Endothelial cell of umbilical vein (primary cell): ENCODE measurements around the gene FMN1. TPM values are rescaled to one million over a fixed set of nuclear protein-coding genes. Genes with fewer than 3 reads are reported as not detected.

ENCODE experiments used
- BruUV-seq: library from RNA; stranded (reverse); fragments of 400-500 nt; replicated peaks from 2 replicates; lab custom pipeline; 2021; lab: Mats Ljungman, UMichigan
- CTCF ChIA-PET: fragments of 300-600, 350-600 bp; sonication (Branson Sonifier 250); formaldehyde crosslinking; loops from one replicate; lab custom pipeline; 2021; ENCODE audit warnings: antibody characterized with exemption, inconsistent platforms; lab: Charles Lee
- POLR2A ChIA-PET: fragments of 300-600, 350-600 bp; sonication (Branson Sonifier 250); formaldehyde crosslinking; loops from one replicate; lab custom pipeline; 2021; ENCODE audit warnings: antibody characterized with exemption, inconsistent platforms; lab: Charles Lee
- DNase-seq: peaks from one replicate; pipeline ENCODE4 v3.0.0-alpha.2; 2011; ENCODE audit warnings: low read depth, low spot score
- FAIRE-seq: peaks from 2 replicates; lab custom pipeline; 2011; peaks lifted over from hg19 to GRCh38; lab: Jason Lieb, UNC
- H2AFZ ChIP-seq: 2 replicates; pipeline ENCODE4 v1.6.0; 2012; ENCODE audit warnings: low read depth, low read length, control low read depth, inconsistent platforms
- H3K27ac ChIP-seq: 2 replicates; pipeline ENCODE4 v1.5.1; 2011; ENCODE audit warnings: low read depth, mild to moderate bottlenecking, control low read depth, low read length, moderate library complexity; ENCODE audit not compliant: insufficient read depth
- H3K27me3 ChIP-seq, 2 experiments: 2 replicates each; pipeline versions ENCODE4 v1.6.0 to v1.6.1; 2011; ENCODE audit warnings: low read length in 2 of 2, mixed read lengths in 1 of 2; ENCODE audit not compliant: control insufficient read depth in 2 of 2, insufficient read depth in 2 of 2
- H3K36me3 ChIP-seq, 2 experiments: 2 replicates in 1 of 2; 3 replicates in 1 of 2; pipeline ENCODE4 v1.5.1; 2011; ENCODE audit warnings: low read length in 2 of 2, mild to moderate bottlenecking in 1 of 2, moderate library complexity in 1 of 2; ENCODE audit not compliant: control insufficient read depth in 2 of 2, insufficient read depth in 2 of 2; ENCODE audit errors: extremely low read depth in 1 of 2
- H3K4me1 ChIP-seq: 3 replicates; pipeline ENCODE4 v1.5.1; 2011; ENCODE audit warnings: mild to moderate bottlenecking, low read length; ENCODE audit not compliant: control insufficient read depth, insufficient read depth; ENCODE audit errors: extremely low read depth
- H3K4me2 ChIP-seq: 2 replicates; pipeline ENCODE4 v1.6.1; 2011; ENCODE audit warnings: low read length, control low read depth, mixed read lengths; ENCODE audit not compliant: insufficient read depth
- H3K4me3 ChIP-seq, 3 experiments: fragments of 200-600 bp in 1 of 3; sonication (generic), shearing (Covaris generic) in 1 of 3; replicated peaks in 1 of 3; 2 replicates each; pipeline ENCODE4 v1.5.1; 2011 to 2016; ENCODE audit warnings: control low read depth in 3 of 3, low read length in 3 of 3, mild to moderate bottlenecking in 2 of 3, inconsistent platforms in 1 of 3, low read depth in 1 of 3, moderate library complexity in 1 of 3; ENCODE audit not compliant: insufficient read depth in 1 of 3
- H3K79me2 ChIP-seq: 2 replicates; pipeline ENCODE4 v1.6.0; 2012; ENCODE audit warnings: low read length, inconsistent platforms; ENCODE audit not compliant: control insufficient read depth, insufficient read depth
- H3K9ac ChIP-seq: replicated peaks from 2 replicates; pipeline ENCODE3; 2011; ENCODE audit warnings: low read length, control low read depth; ENCODE audit not compliant: insufficient read depth; ENCODE audit errors: extremely low read depth
- H3K9me1 ChIP-seq: replicated peaks from 3 replicates; pipeline ENCODE4 v1.6.0; 2011; ENCODE audit warnings: mild to moderate bottlenecking, low read length; ENCODE audit not compliant: control insufficient read depth, insufficient read depth; ENCODE audit errors: extremely low read depth
- H3K9me3 ChIP-seq: replicated peaks from 2 replicates; pipeline ENCODE4 v1.5.1; 2012; ENCODE audit warnings: low read length, inconsistent platforms; ENCODE audit not compliant: control insufficient read depth, insufficient read depth
- H4K20me1 ChIP-seq: replicated peaks from 2 replicates; pipeline ENCODE3; 2011; ENCODE audit warnings: mild to moderate bottlenecking, low read length; ENCODE audit not compliant: control insufficient read depth, insufficient read depth; ENCODE audit errors: extremely low read depth
- CTCF ChIP-seq, 2 donors: IDR thresholded peaks; 1 replicate in 1 of 2; 2 replicates in 1 of 2; pipeline ENCODE4 v1.5.1; 2011; ENCODE audit warnings: low read length in 2 of 2, mild to moderate bottlenecking in 2 of 2, moderate library complexity in 2 of 2, control low read depth in 1 of 2, inconsistent platforms in 1 of 2, low read depth in 1 of 2; ENCODE audit not compliant: insufficient read depth in 1 of 2; ENCODE audit errors: extremely low read depth in 1 of 2
- EZH2 ChIP-seq: IDR thresholded peaks from 2 replicates; pipeline ENCODE4 v1.6.1; 2012; ENCODE audit warnings: borderline replicate concordance, low read depth, mild to moderate bottlenecking, moderate library complexity, low read length, inconsistent platforms; ENCODE audit not compliant: severe bottlenecking
- FOS ChIP-seq: IDR thresholded peaks from 2 replicates; pipeline ENCODE4 v1.6.1; 2011; ENCODE audit warnings: mild to moderate bottlenecking, low read length, moderate library complexity, borderline replicate concordance; ENCODE audit not compliant: insufficient read depth
- GATA2 ChIP-seq: IDR thresholded peaks from 2 replicates; pipeline ENCODE4 v1.7.0; 2011; ENCODE audit warnings: low read depth, mild to moderate bottlenecking, moderate library complexity, mixed read lengths, low read length; ENCODE audit not compliant: insufficient read length, insufficient read depth
- JUN ChIP-seq: IDR thresholded peaks from 2 replicates; pipeline ENCODE4 v1.6.1; 2011; ENCODE audit warnings: borderline replicate concordance, low read depth; ENCODE audit not compliant: insufficient read length, insufficient read depth
- MAX ChIP-seq: IDR thresholded peaks from 2 replicates; pipeline ENCODE4 v1.6.1; 2011; ENCODE audit not compliant: insufficient read depth, insufficient read length
- MYC ChIP-seq: IDR thresholded peaks from one replicate; pipeline ENCODE4 v1.6.1; 2011; ENCODE audit warnings: mild to moderate bottlenecking, low read depth, low read length
- POLR2A ChIP-seq: IDR thresholded peaks from 2 replicates; pipeline ENCODE4 v1.6.1; 2012; ENCODE audit warnings: low read depth, mild to moderate bottlenecking, control low read depth, low read length
- POLR2AphosphoS5 ChIP-seq: IDR thresholded peaks from 2 replicates; pipeline ENCODE4 v1.6.1; 2012; ENCODE audit warnings: low read depth, mild to moderate bottlenecking, control low read depth, low read length, moderate library complexity; ENCODE audit not compliant: insufficient read depth
- dilution Hi-C: fragments of 300-500 bp; cut with MboI; formaldehyde crosslinking; loops from one replicate; pipeline ENCODE4 v1.15.0; 2019; ENCODE audit warnings: low sequenced_read_pairs; ENCODE audit not compliant: extremely low pct_ligation_motif_present
- intact Hi-C: fragments of 100-400 bp; cut with micrococcal nuclease; formaldehyde crosslinking; loops from one replicate; pipeline ENCODE4 v1.10.0; 2022
- polyA plus RNA-seq, 4 experiments: library from polyadenylated mRNA; depleted of rRNA in 3 of 4; stranded (reverse) in 3 of 4; unstranded in 1 of 4; fragments of >200 nt; gene quantifications; 2 replicates each; pipeline versions ENCODE4 v1.2.1 to v1.2.3, GENCODE V29; 2011 to 2012; ENCODE audit warnings: missing spikeins in 1 of 4
- total RNA-seq: library from RNA; stranded (reverse); gene quantifications from 2 replicates; pipeline ENCODE4 v1.2.3, GENCODE V29; 2021

The FMN1 gene
- total and polyA plus RNA-seq, 2 donors (not counting 3 experiments of a cell fraction or from before 2014, with no cell fraction given): 0.01 to 0.29 TPM

DNA sequence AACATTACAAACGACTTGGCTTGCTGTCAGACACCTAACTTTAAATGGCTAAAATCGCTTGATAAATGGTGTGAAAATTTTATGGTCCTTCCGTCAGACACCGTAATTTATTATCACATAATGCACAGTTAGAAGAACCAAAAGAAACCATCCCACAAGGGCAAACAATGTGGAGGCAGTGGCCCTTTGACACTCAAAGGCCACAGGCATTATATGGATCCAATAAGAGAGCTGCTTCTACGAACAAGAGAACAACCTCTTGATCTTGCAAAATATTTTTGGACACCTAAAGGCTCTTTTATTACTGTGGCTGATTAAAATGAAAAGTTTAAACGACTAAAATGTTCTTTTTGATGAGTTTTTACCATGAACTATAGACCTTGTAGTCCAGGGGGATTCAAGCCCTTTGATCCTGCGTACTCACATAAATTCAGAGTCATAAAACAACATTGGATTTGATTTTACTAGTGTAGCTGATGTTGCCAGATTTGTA, 202.8 kb downstream of the FMN1 start:
- CTCF ChIA-PET: interaction anchor here (1.2 to 1.8 kb wide), 2 partner anchors 148 to 329 kb away, joined by 7 to 8 read pairs; no protein-coding TSS in a partner anchor
- intact Hi-C loops: loop anchor here (10.0 kb wide), 1 partner anchor 147 kb away; no protein-coding TSS in a partner anchor
- Histone ChIP-seq H3K4me1 (no peaks in the 10 kb centered on the region), H4K20me1 (no peaks in the 10 kb centered on the region), H3K36me3 (no peaks in the 10 kb centered on the region), H3K9me3 (no peaks in the 10 kb centered on the region), H3K27me3 (peaks cover 3 to 4% of the 10 kb centered on the region in 2 experiments), H3K4me2 (no peak overlapping the region), H2AFZ (no peak overlapping the region), H3K9me1 (no peaks in the 10 kb centered on the region), H3K9ac (no peak overlapping the region), H3K4me3 (no peak overlapping the region), H3K27ac (no peak overlapping the region), H3K79me2 (no peaks in the 10 kb centered on the region)
- FAIRE-seq (no peak), DNase-seq (no peak)
- no TSS peak for BruUV-seq
- dilution Hi-C loops: loop anchor here (25.0 kb wide), 1 partner anchor 304 kb away; no protein-coding TSS in a partner anchor
- TF ChIP-seq GATA2: no peak
- no peak for TF ChIP-seq MYC
- no peak for TF ChIP-seq CTCF (IDR thresholded peaks at IDR 0.05; ENCODE audit: extremely low read depth in 1 of 2, insufficient read depth in 1 of 2, low read depth in 1 of 2, low read length in 2 of 2)
- no peak for TF ChIP-seq MAX
- no peak for TF ChIP-seq POLR2A
- TF ChIP-seq JUN: no peak
- TF ChIP-seq EZH2: no peak
- TF ChIP-seq FOS: no peak
- TF ChIP-seq POLR2AphosphoS5: no peak
- POLR2A ChIA-PET: no interaction called here
